Measurements from ENCODE around the gene JPH4. TPM values are rescaled to one million over a fixed set of nuclear protein-coding genes. Genes with fewer than 3 reads are reported as not detected.

JPH4 gene
- total and polyA plus RNA-seq, 12 donors = 0.06 to 0.38 (median 0.15) TPM; not detected in 1

GRCh38 chr14:23580948-23581281 is 2.3 kb upstream of the JPH4 start:
- no peaks in the 10 kb centered on the region for H3K9me3 ChIP-seq
- TF ChIP-seq CTCF (IDR thresholded peaks at IDR 0.05) = no peak
- no peak for ATAC-seq
- peaks cover 0 to 16% (median 9%) of the 10 kb centered on the region in 9 donors for H3K4me1 ChIP-seq
- DNase-seq = no peak
- H3K27ac ChIP-seq = no peak overlapping the region
- H3K27me3 ChIP-seq = peaks cover 13 to 61% (median 57%) of the 10 kb centered on the region in 7 donors
- intact Hi-C loops (cut with DNase I) = loop anchor here in 1 of 10 donors (10.0 kb wide), 1 partner anchor 354 kb away; no protein-coding TSS in a partner anchor
- no peak overlapping the region for H3K4me3 ChIP-seq
- WGBS, 2 donors = 83 to 95% methylated on average over 6 to 8 of the region's 8 CpGs
- no peaks in the 10 kb centered on the region for H3K36me3 ChIP-seq

- H3K4me1 ChIP-seq = peaks cover 0 to 16% (median 9%) of the 10 kb centered on the region in 9 donors
- intact Hi-C loops (cut with DNase I) = loop anchor here in 1 of 10 donors (10.0 kb wide), 1 partner anchor 354 kb away; no protein-coding TSS in a partner anchor
- ATAC-seq = no peak
- no peaks in the 10 kb centered on the region for H3K36me3 ChIP-seq
- H3K4me3 ChIP-seq = no peak overlapping the region
- TF ChIP-seq CTCF (IDR thresholded peaks at IDR 0.05) = no peak
- 89 to 92% methylated on average over 24 of the region's 24 CpGs for WGBS, 2 donors
- H3K27ac ChIP-seq = no peak overlapping the region
- DNase-seq = no peak
- H3K9me3 ChIP-seq = no peaks in the 10 kb centered on the region
- H3K27me3 ChIP-seq = peaks cover 19 to 67% (median 59%) of the 10 kb centered on the region in 7 donors
Measured at GRCh38 chr14:23580152-23580926, 1.7 kb upstream of the JPH4 start.

- Histone ChIP-seq H3K9me3 (no peaks in the 10 kb centered on the region), H3K4me3 (no peak overlapping the region), H3K27me3 (peaks cover 22 to 73% (median 65%) of the 10 kb centered on the region in 7 donors), H3K4me1 (peaks cover 0 to 16% (median 9%) of the 10 kb centered on the region in 9 donors), H3K36me3 (no peaks in the 10 kb centered on the region), H3K27ac (no peak overlapping the region)
- DNase-seq = no peak
- no peak for TF ChIP-seq CTCF (IDR thresholded peaks at IDR 0.05)
- ATAC-seq = no peak
- intact Hi-C loops (cut with DNase I) = loop anchor here in 1 of 10 donors (10.0 kb wide), 1 partner anchor 355 kb away; no protein-coding TSS in a partner anchor
Measured at GRCh38 chr14:23579739-23580138, 1.1 kb upstream of the JPH4 start.

- TF ChIP-seq CTCF (IDR thresholded peaks at IDR 0.05) = no peak
- DNase-seq = no peak
- 51 to 53% methylated on average over 3 of the region's 3 CpGs for WGBS, 2 donors
- Histone ChIP-seq H3K27ac (no peak overlapping the region), H3K36me3 (no peaks in the 10 kb centered on the region), H3K9me3 (no peaks in the 10 kb centered on the region), H3K4me3 (no peak overlapping the region), H3K4me1 (peaks cover 0 to 16% (median 9%) of the 10 kb centered on the region in 9 donors), H3K27me3 (peaks cover 22 to 77% (median 70%) of the 10 kb centered on the region in 7 donors)
- intact Hi-C loops (cut with DNase I) = no loop called here
- ATAC-seq = no peak
Measured at GRCh38 chr14:23579311-23579630, 681 bp upstream of the JPH4 start.
